SK-N-MC (cell line): ENCODE measurements around the gene PRX.

Experiments
- EZH2 ChIP-seq: fragments of 200-600 bp; sonication (generic); IDR thresholded peaks from one replicate; pipeline ENCODE4 v1.6.1; 2017; ENCODE audit warnings: antibody characterized with exemption
- POLR2AphosphoS5 ChIP-seq: IDR thresholded peaks from 2 replicates; pipeline ENCODE4 v1.6.1; 2012; ENCODE audit warnings: mild to moderate bottlenecking, low read depth, low read length, borderline replicate concordance

GRCh38 chr19:40390084-40390742 lies 23.0 kb downstream of the PRX start, which contains the start of gene HIPK4:
- TF ChIP-seq EZH2 (no peak), POLR2AphosphoS5 (no peak)
